RWPE2 (cell line): ENCODE measurements around the gene EXD3.

Source experiments
- ATAC-seq: fragments of 200-7000 bp; cut with Tn5 transposase; 3 replicates; pipeline ENCODE4 v1.9.1; 2021; ENCODE audit warnings: low read depth
- DNase-seq: peaks from one replicate; pipeline ENCODE4 v3.0.0-alpha.2; 2020; ENCODE audit warnings: low spot score
- H3K27ac ChIP-seq: fragments of 450-650 bp; 2 replicates; pipeline ENCODE4 v1.5.1; 2017; ENCODE audit warnings: mild to moderate bottlenecking; ENCODE audit not compliant: poor library complexity, severe bottlenecking
- H3K27me3 ChIP-seq: fragments of 250-450 bp; sonication (Bioruptor Pico); 2 replicates; pipeline ENCODE4 v1.5.1; 2021; ENCODE audit warnings: mild to moderate bottlenecking, moderate library complexity; ENCODE audit not compliant: insufficient read depth, poor library complexity, severe bottlenecking
- H3K36me3 ChIP-seq: fragments of 250-450 bp; sonication (Bioruptor Pico); 2 replicates; pipeline ENCODE4 v1.5.1; 2020; ENCODE audit warnings: low read depth, mild to moderate bottlenecking, moderate library complexity
- H3K4me1 ChIP-seq: fragments of 250-450 bp; sonication (Bioruptor Pico); 2 replicates; pipeline ENCODE4 v1.5.1; 2021; ENCODE audit warnings: mild to moderate bottlenecking, moderate library complexity; ENCODE audit not compliant: insufficient read depth, poor library complexity, severe bottlenecking
- H3K4me3 ChIP-seq: fragments of 250-450 bp; sonication (Bioruptor Pico); 2 replicates; pipeline ENCODE4 v1.5.1; 2021; ENCODE audit warnings: mild to moderate bottlenecking, moderate library complexity; ENCODE audit not compliant: severe bottlenecking
- H3K9me3 ChIP-seq: fragments of 250-450 bp; sonication (Bioruptor Pico); 2 replicates; pipeline ENCODE4 v1.5.1; 2021; ENCODE audit warnings: mild to moderate bottlenecking, moderate library complexity; ENCODE audit not compliant: severe bottlenecking
- CTCF ChIP-seq: fragments of 450-650 bp; IDR thresholded peaks from one replicate; pipeline ENCODE4 v1.5.1; 2017; ENCODE audit warnings: mild to moderate bottlenecking, moderate library complexity; ENCODE audit not compliant: poor library complexity, severe bottlenecking

The EXD3 gene

GRCh38 chr9:137315581-137316011 lies 107.4 kb downstream of the EXD3 start:
- no peaks in the 10 kb centered on the region for H3K9me3 ChIP-seq
- DNase-seq (no peak), ATAC-seq (no peak)
- H3K27ac ChIP-seq = no peak overlapping the region
- peaks cover 4% of the 10 kb centered on the region for H3K27me3 ChIP-seq
- H3K4me3 ChIP-seq = no peak overlapping the region
- H3K4me1 ChIP-seq = peaks cover 12% of the 10 kb centered on the region
- no peaks in the 10 kb centered on the region for H3K36me3 ChIP-seq
- TF ChIP-seq CTCF = no peak

DNA sequence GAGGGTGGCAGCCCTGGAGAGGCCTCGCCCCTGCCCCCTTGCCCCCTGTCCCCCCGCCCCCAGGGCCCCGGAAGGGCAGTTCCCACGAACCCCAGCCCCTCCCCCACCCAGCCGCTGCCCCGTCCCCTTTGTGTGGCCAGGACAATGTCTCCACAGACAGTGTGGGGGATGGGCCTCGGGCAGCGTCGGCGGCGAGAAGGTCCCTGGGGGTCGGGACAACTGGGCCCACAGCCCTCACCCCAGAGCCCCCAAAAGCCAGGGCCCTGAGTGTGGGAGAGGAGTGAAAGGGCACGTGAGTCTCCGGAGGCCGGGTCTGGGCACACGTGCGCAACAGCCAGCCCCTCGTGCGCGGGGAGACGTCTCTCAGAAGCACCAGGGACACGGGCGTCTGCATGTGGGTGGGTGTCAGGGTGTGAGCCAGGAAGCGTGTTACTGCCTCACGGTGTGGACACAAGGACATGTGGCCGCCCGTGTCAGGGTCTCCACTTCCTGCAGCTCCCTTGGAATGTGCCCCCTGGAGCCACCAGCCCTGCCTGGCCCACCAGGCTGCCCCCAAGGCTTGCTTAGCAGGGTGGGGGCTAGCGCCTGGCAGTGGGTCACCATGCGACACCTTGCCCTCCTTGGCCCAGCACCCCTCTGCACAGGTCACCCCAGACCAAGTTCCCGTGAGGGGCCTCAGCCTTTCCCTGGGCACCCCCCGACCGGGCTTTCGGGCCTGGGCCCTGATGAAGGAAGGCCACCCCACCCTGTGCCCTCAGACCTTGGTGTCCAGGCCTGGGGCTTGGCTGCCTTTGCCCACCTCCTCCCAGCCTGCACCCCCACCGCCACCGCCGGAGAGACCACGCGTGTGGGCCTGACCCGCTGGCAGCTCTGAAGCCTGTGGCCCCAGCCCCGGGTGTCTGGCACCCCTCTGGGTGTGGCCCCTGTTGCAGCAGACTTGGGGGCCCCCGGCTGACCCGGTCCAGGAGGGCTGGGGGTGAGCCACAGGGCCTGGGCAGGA lies 108.1 kb downstream of the EXD3 start:
- H3K4me1 ChIP-seq = peaks cover 18% of the 10 kb centered on the region
- ATAC-seq = no peak

DNA sequence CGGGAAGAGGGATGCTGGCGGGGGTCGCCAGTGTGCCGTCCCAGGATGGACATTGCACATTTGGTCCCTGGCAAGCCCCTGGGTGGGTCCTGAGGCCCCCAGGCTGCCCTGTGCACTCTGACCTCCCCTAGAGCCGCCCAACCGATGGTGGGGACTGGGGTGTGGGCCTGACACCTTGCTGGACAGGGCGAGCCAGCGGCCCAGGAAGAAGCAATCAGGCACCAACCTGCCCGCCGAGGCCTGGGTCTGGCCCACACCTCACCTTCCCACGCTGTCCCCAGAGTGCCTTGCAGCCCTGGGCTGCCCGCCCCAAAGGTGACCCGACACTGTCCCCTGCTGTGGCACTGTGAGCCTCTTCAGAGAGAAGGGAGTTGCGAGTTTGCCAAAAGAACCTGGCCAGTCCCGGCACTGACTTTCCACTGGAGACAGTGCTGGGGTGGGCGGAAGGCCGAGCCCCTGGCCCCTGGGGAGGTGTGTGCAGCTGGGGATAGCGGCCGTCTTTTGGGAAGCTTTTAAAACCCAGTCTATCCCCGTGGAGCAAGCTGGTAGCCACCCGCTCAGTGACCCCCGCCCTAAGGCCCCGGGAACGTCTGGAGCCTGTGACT lies 108.9 kb downstream of the EXD3 start:
- H3K4me3 ChIP-seq = no peak overlapping the region
- no peaks in the 10 kb centered on the region for H3K9me3 ChIP-seq
- no peak for ATAC-seq
- DNase-seq = peak; percentile 49
- H3K27ac ChIP-seq = no peak overlapping the region
- H3K27me3 ChIP-seq = peaks cover 4% of the 10 kb centered on the region
- no peak for TF ChIP-seq CTCF
- H3K36me3 ChIP-seq = no peaks in the 10 kb centered on the region
- peaks cover 18% of the 10 kb centered on the region for H3K4me1 ChIP-seq

More for the DNA sequence above, 108.1 kb downstream of the EXD3 start:
- H3K27ac ChIP-seq = no peak overlapping the region
- no peak for TF ChIP-seq CTCF
- H3K27me3 ChIP-seq = peaks cover 4% of the 10 kb centered on the region
- H3K4me3 ChIP-seq = no peak overlapping the region
- H3K36me3 ChIP-seq = no peaks in the 10 kb centered on the region
- DNase-seq = peak; percentile 59
- H3K9me3 ChIP-seq = no peaks in the 10 kb centered on the region

DNA sequence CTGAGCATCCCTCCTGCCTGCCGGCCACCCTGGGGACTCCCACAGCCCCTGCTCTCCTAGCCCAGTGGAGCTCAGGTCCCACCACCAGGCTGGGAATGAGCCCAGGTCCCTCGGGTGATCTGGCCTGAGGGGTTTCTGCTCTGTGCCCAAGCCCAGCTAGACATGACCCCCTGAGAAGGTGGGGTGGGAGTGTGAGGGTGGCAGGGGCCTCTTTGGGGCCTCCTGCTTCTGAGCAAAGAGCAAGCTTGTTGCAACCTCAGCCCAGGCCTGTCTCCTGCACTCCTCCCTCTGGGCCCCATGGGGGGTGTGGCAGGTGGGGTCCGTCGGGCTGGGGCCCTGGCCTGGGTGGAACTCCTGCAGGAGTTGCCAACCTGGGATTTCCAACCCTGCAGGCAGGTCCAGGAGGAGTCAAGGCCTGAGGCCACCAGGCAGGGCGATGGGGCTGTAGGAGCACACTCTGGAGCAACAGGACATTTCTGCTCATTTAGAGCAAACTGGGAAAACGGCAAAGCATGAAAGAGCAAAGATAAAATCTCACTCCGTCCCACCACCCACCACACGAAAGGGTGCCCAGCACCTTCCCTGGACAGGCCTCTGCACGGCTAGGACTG lies 109.5 kb downstream of the EXD3 start:
- DNase-seq = peak; percentile 64
- TF ChIP-seq CTCF = no peak
- Histone ChIP-seq H3K36me3 (no peaks in the 10 kb centered on the region), H3K4me1 (peaks cover 18% of the 10 kb centered on the region), H3K27me3 (peaks cover 4% of the 10 kb centered on the region), H3K4me3 (no peak overlapping the region), H3K27ac (no peak overlapping the region), H3K9me3 (no peaks in the 10 kb centered on the region)
- no peak for ATAC-seq
